ENCODE results near the gene YEATS2.

- TF ChIP-seq EZH2 (IDR thresholded peaks at IDR 0.05; ENCODE audit: insufficient read depth, low read length) (no peak), CTCF (IDR thresholded peaks at IDR 0.05; ENCODE audit: insufficient read depth, low read depth, low read length) (no peak)
Observed at GRCh38 chr3:183857863-183858262, 160.3 kb downstream of the YEATS2 start.

All from astrocyte (in vitro differentiated cells and primary cell).